PC-3 (cell line): ENCODE data around the gene MTMR1. TPM values are rescaled to one million over a fixed set of nuclear protein-coding genes. Genes with fewer than 3 reads are reported as not detected.

Source experiments
- ATAC-seq: fragments of 200-7000 bp; cut with Tn5 transposase; 2 replicates; pipeline ENCODE4 v1.9.1; 2020; ENCODE audit warnings: mild to moderate bottlenecking, moderate library complexity
- BruUV-seq: library from RNA; stranded (reverse); fragments of 400-500 nt; replicated peaks from 2 replicates; lab custom pipeline; 2021; lab: Mats Ljungman, UMichigan
- CTCF ChIA-PET: fragments of 300-600 bp; sonication (Branson Sonifier 250); formaldehyde crosslinking; loops from one replicate; lab custom pipeline; 2022; ENCODE audit warnings: antibody characterized with exemption; lab: Charles Lee
- POLR2A ChIA-PET: fragments of 300-600 bp; sonication (Branson Sonifier 250); formaldehyde crosslinking; loops from one replicate; lab custom pipeline; 2022; ENCODE audit warnings: antibody characterized with exemption; ENCODE audit not compliant: unreplicated experiment; lab: Charles Lee
- DNase-seq: peaks from one replicate; pipeline ENCODE4 v3.0.0-alpha.2; 2015
- H2AFZ ChIP-seq: fragments of 300-600 bp; sonication (generic); 2 replicates; pipeline ENCODE4 v1.6.0; 2016; ENCODE audit warnings: antibody characterized with exemption, low read length
- H3F3A ChIP-seq: fragments of 300-600 bp; sonication (generic); one replicate; pipeline ENCODE4 v1.6.0; 2017; ENCODE audit warnings: antibody characterized with exemption, low read length, control low read depth, mild to moderate bottlenecking; ENCODE audit not compliant: unreplicated experiment
- H3K27ac ChIP-seq: fragments of 300-600 bp; sonication (generic); 2 replicates; pipeline ENCODE4 v1.5.1; 2016; ENCODE audit warnings: mild to moderate bottlenecking, low read length
- H3K27me3 ChIP-seq: fragments of 300-600 bp; sonication (generic); 2 replicates; pipeline ENCODE4 v1.6.1; 2016; ENCODE audit warnings: low read length, mixed read lengths
- H3K36me3 ChIP-seq: fragments of 300-600 bp; sonication (generic); 2 replicates; pipeline ENCODE4 v1.6.1; 2016; ENCODE audit warnings: low read depth, mixed run types, low read length, mixed read lengths
- H3K4me1 ChIP-seq: fragments of 300-600 bp; sonication (generic); 2 replicates; pipeline ENCODE4 v1.5.1; 2016; ENCODE audit warnings: low read length; ENCODE audit not compliant: insufficient read depth
- H3K4me2 ChIP-seq: fragments of 300-600 bp; sonication (generic); 2 replicates; pipeline ENCODE4 v1.6.0; 2016; ENCODE audit warnings: low read length
- H3K4me3 ChIP-seq: fragments of 300-600 bp; sonication (generic); 2 replicates; pipeline ENCODE4 v1.5.1; 2016; ENCODE audit warnings: mild to moderate bottlenecking, low read length, mixed read lengths
- H3K79me2 ChIP-seq: fragments of 300-600 bp; sonication (generic); 2 replicates; pipeline ENCODE4 v1.6.1; 2017; ENCODE audit warnings: low read length, mixed read lengths
- H3K9ac ChIP-seq: fragments of 300-600 bp; sonication (generic); 2 replicates; pipeline ENCODE4 v1.6.0; 2016; ENCODE audit warnings: mild to moderate bottlenecking, low read length
- H3K9me2 ChIP-seq: fragments of 300-600 bp; sonication (generic); replicated peaks from 2 replicates; pipeline ENCODE4 v1.6.1; 2016; ENCODE audit warnings: mixed run types, low read length, mixed read lengths
- H3K9me3 ChIP-seq: fragments of 300-600 bp; sonication (generic); 2 replicates; pipeline ENCODE4 v1.6.1; 2016; ENCODE audit warnings: low read length, mixed read lengths
- H4K20me1 ChIP-seq: fragments of 300-600 bp; sonication (generic); 2 replicates; pipeline ENCODE4 v1.6.1; 2016; ENCODE audit warnings: low read length, mixed read lengths
- EZH2 ChIP-seq: fragments of 300-600 bp; sonication (generic); IDR thresholded peaks from one replicate; pipeline ENCODE4 v1.6.1; 2017; ENCODE audit warnings: antibody characterized with exemption, mild to moderate bottlenecking, low read length; ENCODE audit not compliant: unreplicated experiment
- EZH2phosphoT487 ChIP-seq: fragments of 300-600 bp; sonication (generic); IDR thresholded peaks from 2 replicates; pipeline ENCODE4 v1.6.1; 2018; ENCODE audit warnings: mild to moderate bottlenecking, antibody characterized with exemption, low read length, borderline replicate concordance
- intact Hi-C: fragments of 100-400 bp; cut with micrococcal nuclease; formaldehyde crosslinking; loops from 2 replicates; pipeline ENCODE4 v1.9.0; 2023
- total RNA-seq: library from RNA; depleted of rRNA; stranded (reverse); fragments of >200 nt; gene quantifications from 2 replicates; pipeline ENCODE4 v1.2.3, GENCODE V29; 2014
- TF ChIP-seq, protein P1 (sequence below): fragments of 300-600 bp; sonication (generic); conservative IDR thresholded peaks from 2 replicates; pipeline ENCODE4 v1.5.1; 2017; ENCODE audit warnings: antibody characterized with exemption, low read depth, mild to moderate bottlenecking, low read length

The MTMR1 gene
- total RNA-seq, 1 experiment from 2014 or later: 31.8 TPM

DNA sequence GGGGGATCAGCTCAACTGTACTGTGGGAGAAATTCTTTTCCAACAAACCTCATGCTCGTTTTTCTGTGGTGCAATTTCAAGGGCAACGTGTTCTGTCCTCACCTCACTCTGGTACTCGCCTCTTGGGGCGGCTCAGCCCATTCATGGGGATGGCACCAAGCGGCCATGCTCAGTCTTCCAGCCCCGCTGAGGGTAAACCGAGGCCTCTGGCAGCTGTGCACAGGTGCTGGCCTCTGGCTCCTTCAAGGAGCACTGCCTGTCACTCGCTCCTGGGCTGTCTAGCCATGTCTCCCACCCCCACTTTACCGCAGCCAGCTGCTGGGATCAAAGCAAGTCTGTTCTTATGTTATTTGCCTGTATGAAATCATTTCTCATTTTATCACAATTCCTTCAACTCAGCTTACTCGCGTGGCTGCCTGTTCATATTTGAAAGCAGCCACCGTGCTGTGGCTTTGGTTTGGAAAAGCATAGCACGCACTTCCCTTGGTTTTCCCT, 70.2 kb downstream of the MTMR1 start:
- Histone ChIP-seq H3K9me3 (no peaks in the 10 kb centered on the region), H3K27me3 (no peaks in the 10 kb centered on the region), H3F3A (no peaks in the 10 kb centered on the region), H3K79me2 (no peaks in the 10 kb centered on the region), H3K9ac (no peak overlapping the region), H3K4me3 (no peak overlapping the region), H2AFZ (no peak overlapping the region), H3K36me3 (no peaks in the 10 kb centered on the region), H4K20me1 (no peaks in the 10 kb centered on the region), H3K9me2 (no peaks in the 10 kb centered on the region), H3K27ac (no peak overlapping the region), H3K4me2 (no peak overlapping the region), H3K4me1 (peaks cover 4% of the 10 kb centered on the region; the same call in 1 of the 2 replicates)
- TF ChIP-seq EZH2 (no peak), EZH2phosphoT487 (no peak)
- TF ChIP-seq, protein P1, sequence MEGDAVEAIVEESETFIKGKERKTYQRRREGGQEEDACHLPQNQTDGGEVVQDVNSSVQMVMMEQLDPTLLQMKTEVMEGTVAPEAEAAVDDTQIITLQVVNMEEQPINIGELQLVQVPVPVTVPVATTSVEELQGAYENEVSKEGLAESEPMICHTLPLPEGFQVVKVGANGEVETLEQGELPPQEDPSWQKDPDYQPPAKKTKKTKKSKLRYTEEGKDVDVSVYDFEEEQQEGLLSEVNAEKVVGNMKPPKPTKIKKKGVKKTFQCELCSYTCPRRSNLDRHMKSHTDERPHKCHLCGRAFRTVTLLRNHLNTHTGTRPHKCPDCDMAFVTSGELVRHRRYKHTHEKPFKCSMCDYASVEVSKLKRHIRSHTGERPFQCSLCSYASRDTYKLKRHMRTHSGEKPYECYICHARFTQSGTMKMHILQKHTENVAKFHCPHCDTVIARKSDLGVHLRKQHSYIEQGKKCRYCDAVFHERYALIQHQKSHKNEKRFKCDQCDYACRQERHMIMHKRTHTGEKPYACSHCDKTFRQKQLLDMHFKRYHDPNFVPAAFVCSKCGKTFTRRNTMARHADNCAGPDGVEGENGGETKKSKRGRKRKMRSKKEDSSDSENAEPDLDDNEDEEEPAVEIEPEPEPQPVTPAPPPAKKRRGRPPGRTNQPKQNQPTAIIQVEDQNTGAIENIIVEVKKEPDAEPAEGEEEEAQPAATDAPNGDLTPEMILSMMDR: no peak
- ATAC-seq: no peak
- intact Hi-C loops: no loop called here
- BruUV-seq: no TSS peak
- POLR2A ChIA-PET: no interaction called here
- DNase-seq: no peak
- CTCF ChIA-PET: no interaction called here

DNA sequence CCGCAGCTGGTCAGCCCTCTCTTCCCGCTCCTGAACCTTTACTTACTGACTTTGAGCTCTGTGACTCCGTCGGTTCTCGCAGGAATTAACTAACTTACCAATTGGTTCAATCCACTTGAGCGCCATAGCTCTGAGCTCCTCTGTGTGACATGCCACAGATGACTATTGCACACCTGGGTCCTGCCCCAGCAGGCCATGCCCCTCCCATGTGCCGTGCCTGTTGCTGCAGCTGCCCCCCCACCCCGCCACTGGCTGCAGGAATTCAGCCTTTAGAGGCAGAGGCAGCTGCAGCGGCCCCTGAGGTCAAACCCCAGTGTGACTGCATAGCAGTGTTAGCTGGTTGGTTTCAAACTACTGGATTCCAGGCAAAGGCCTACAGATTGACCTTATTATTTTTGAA, 70.6 kb downstream of the MTMR1 start:
- ChIA-PET CTCF (no interaction called here), POLR2A (interaction anchor here (0.6 kb wide), 1 partner anchor 220 kb away, joined by 3 read pairs; no protein-coding TSS in a partner anchor)
- intact Hi-C loops: no loop called here
- Histone ChIP-seq H3K36me3 (no peaks in the 10 kb centered on the region), H3K27me3 (no peaks in the 10 kb centered on the region), H3K27ac (no peak overlapping the region), H3K9ac (no peak overlapping the region), H3K4me3 (no peak overlapping the region), H3F3A (no peaks in the 10 kb centered on the region), H3K4me1 (peaks cover 4% of the 10 kb centered on the region; the same call in 1 of the 2 replicates), H3K4me2 (no peak overlapping the region), H4K20me1 (no peaks in the 10 kb centered on the region), H3K9me2 (no peaks in the 10 kb centered on the region), H3K9me3 (no peaks in the 10 kb centered on the region), H3K79me2 (no peaks in the 10 kb centered on the region), H2AFZ (no peak overlapping the region)
- BruUV-seq: no TSS peak
- no peak for TF ChIP-seq EZH2phosphoT487
- TF ChIP-seq, protein P1: no peak
- TF ChIP-seq EZH2: no peak
- ATAC-seq (no peak), DNase-seq (no peak)

DNA sequence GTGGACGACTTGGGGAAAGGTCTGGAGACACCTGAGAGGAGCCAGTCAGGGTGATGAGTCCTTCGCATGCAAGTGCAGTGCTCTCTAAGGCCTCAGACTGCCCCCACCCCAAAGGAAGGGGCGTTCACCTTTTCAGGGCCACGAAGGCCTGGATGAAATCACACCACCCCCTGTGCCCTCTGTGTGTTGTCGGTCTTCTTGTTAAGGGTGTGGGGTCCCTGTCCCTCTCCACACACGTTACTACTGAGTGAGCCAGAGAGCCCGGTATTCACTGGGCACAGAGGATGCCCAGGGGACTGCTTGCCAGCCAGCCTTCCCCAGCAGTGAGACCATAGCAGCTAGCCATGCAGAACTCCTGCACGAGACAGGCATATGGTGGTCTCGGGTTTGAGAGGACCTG, 72.0 kb downstream of the MTMR1 start:
- H3K9me2 ChIP-seq: no peaks in the 10 kb centered on the region
- no peaks in the 10 kb centered on the region for H3K27me3 ChIP-seq
- H3K27ac ChIP-seq: no peak overlapping the region
- H3K79me2 ChIP-seq: no peaks in the 10 kb centered on the region
- no peak overlapping the region for H3K4me2 ChIP-seq
- peaks cover 4% of the 10 kb centered on the region; the same call in 1 of the 2 replicates for H3K4me1 ChIP-seq
- H4K20me1 ChIP-seq: no peaks in the 10 kb centered on the region
- H2AFZ ChIP-seq: no peak overlapping the region
- H3K9ac ChIP-seq: no peak overlapping the region
- H3K9me3 ChIP-seq: no peaks in the 10 kb centered on the region
- no peak for DNase-seq
- BruUV-seq: no TSS peak
- TF ChIP-seq EZH2: no peak
- no peak for TF ChIP-seq EZH2phosphoT487
- TF ChIP-seq, protein P1: no peak
- ATAC-seq: no peak
- CTCF ChIA-PET: no interaction called here
- POLR2A ChIA-PET: no interaction called here
- intact Hi-C loops: no loop called here
- H3F3A ChIP-seq: no peaks in the 10 kb centered on the region
- H3K36me3 ChIP-seq: no peaks in the 10 kb centered on the region
- no peak overlapping the region for H3K4me3 ChIP-seq
